ENCODE data around the gene RIF1.

Gene RIF1, protein sequence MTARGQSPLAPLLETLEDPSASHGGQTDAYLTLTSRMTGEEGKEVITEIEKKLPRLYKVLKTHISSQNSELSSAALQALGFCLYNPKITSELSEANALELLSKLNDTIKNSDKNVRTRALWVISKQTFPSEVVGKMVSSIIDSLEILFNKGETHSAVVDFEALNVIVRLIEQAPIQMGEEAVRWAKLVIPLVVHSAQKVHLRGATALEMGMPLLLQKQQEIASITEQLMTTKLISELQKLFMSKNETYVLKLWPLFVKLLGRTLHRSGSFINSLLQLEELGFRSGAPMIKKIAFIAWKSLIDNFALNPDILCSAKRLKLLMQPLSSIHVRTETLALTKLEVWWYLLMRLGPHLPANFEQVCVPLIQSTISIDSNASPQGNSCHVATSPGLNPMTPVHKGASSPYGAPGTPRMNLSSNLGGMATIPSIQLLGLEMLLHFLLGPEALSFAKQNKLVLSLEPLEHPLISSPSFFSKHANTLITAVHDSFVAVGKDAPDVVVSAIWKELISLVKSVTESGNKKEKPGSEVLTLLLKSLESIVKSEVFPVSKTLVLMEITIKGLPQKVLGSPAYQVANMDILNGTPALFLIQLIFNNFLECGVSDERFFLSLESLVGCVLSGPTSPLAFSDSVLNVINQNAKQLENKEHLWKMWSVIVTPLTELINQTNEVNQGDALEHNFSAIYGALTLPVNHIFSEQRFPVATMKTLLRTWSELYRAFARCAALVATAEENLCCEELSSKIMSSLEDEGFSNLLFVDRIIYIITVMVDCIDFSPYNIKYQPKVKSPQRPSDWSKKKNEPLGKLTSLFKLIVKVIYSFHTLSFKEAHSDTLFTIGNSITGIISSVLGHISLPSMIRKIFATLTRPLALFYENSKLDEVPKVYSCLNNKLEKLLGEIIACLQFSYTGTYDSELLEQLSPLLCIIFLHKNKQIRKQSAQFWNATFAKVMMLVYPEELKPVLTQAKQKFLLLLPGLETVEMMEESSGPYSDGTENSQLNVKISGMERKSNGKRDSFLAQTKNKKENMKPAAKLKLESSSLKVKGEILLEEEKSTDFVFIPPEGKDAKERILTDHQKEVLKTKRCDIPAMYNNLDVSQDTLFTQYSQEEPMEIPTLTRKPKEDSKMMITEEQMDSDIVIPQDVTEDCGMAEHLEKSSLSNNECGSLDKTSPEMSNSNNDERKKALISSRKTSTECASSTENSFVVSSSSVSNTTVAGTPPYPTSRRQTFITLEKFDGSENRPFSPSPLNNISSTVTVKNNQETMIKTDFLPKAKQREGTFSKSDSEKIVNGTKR (N-terminal part only)

GRCh38 chr2:151409601-151410484 is at the start of gene RIF1:
Gene RIF1 (plus strand): TSS chr2:151409902. CDS start chr2:151410424, 522 bp downstream.
- peak; percentile 92 for DNase-seq

DNA sequence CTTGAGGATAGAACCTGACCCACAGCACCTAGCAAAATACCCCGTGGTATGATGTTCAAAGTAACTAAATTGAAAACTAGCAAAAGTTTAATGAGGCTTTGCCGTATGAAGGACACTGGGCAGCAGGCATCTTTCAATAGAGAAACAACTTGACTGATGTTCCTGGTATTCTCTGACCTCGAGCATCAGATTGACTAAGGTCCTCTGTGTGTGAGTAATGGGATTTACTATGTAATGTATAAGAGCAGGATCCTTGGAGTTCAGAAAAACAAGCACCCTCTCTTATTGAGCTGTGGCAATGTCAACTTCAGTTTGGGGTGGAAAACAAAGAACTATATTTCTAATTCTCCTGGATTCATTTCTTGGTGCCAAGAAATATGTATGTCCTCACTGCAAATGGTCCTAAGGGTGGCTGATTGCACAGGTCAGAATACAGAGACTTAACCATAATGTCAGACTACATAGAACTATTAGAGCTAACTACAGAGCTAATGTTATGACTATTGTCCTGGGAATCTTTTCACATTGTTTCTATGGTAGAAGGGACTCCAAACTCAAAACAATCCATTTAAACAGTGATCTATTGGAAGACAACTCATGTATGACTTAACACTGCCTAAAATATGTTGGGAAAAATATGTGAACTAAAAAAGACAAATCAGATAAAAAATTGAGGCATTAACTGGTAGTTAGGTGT is 47.9 kb upstream of the RIF1 start:
- no peak for DNase-seq

- no peak for DNase-seq
These were observed 46.0 kb upstream of the RIF1 start for GRCh38 chr2:151363709-151364108.

DNA sequence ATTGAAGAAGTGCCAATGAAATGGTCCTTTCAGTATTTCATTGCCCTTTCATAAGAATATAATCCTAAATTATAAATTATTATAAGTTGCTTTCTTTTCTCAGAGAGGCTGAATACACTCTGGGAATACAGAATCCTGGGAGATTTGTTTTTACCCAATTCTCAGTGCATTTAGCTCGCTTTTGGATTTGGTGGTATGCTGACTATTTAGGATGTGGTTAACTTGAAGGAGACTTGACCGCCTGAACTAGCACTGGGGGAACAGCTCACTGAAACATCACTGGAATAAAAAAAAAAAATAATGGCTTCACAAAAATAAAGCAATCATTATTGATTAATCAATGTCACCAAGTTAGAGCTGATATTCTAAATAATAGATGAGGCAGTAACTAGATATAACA is 42.1 kb upstream of the RIF1 start:
- DNase-seq, result no peak

DNA sequence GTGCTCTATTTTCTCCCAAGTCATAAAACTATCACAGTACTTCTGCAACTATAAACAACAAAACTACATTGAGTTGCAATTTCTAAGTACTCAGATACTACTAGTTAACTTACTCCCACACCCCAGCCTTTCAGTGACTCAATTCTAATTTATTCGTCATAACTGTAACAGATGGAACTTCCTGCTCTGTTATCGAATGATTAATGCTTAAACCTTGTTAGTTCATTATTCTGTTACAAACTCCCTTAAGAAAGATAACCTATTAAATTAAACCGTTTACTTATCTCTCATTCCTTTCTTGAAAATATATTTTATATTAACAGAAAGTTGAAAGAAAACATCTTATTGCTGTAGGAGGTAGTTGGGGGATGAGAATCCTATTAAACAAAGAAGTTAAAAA is 35.3 kb upstream of the RIF1 start:
- no peak for DNase-seq

- no peak for DNase-seq
These were observed 30.5 kb upstream of the RIF1 start for GRCh38 chr2:151379169-151379568.

DNA sequence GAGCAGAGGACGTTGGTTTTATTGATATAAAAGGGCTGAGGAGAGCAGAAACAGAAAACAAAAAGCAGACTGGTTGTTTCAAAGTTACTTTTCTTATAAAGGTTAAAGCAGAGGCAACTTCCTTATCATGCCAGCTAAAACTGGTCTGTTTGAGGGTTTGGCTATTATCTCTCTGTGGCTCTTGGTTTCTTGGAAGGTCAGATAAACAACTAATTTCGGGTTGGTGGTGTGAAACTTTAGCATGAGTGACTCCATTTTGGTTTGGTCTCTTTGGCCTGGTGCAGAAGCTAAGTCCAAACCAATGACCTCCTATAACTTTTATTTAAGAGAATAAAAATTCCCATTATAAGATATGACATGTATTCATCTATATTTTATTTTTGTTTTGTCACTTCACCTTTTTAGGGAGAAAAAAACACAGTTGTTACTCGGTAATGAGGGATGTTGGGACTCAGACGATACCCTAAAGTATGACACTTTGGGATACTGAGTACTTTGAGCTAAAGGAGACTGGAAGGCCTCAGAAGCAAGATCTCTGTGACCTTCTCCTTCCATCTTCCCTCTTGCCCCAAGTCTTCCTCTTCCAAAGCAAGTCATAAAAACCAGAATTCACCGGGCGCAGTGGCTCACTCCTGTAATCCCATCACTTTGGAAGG is 29.0 kb upstream of the RIF1 start:
- no peak for DNase-seq

DNA sequence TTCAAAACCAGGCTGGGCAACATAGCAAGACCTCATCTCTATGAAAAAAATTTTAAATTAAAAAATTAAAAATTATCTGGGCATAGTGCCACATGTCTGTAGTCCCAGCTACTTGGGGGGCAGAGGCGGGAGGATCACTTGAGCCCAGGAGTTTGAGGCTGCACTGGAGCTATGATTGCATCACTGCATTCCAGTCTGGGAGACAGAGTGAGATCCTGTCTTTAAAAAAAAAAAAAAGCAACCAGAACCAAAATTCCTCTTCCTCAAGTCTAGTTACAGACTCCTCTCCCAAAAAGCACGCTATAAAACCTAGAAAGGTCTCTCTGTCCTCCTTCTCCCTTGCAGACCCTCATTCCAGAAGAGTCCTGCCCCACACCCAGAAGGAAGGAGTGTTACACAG is 28.4 kb upstream of the RIF1 start:
- no peak for DNase-seq

- no peak for DNase-seq
These were observed 21.7 kb upstream of the RIF1 start for GRCh38 chr2:151388011-151388410.

DNA sequence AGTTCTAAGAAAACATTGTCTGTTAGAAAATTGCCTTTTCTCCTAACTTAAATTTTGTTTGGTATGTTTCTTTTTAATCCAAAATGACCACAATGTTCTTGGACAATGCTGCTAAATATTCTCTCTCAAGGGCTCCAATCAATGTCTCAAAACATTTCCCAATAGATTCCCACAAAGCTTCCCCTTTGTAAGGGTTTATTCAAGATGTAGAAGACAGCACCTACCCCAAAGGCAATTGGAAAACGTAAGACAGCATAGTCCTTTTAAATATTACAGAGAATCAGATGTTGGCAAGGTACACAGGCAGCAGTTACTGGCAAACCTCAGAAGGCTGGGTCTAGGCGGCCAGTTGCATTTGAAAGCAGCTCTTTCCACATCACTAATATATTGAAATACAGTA is 18.3 kb upstream of the RIF1 start:
- no peak for DNase-seq

DNA sequence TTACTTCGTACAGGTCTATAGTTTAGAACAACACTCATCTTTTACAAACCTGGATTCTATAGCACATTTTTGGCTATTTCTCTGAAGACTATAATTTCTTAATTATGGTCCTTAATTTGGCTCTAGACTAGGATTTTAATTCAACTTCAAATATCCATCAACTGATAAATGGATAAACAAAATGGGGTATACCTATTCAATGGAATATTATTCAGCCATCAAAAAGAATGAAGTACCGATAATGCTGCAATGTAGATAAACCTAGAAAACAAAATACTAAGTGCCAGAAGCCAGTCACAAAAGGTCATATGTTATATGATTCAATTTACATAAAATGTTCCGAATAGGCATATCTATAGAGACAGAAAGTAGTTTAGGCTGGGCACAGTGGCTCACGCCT is 15.2 kb upstream of the RIF1 start:
- DNase-seq, result no peak

DNA sequence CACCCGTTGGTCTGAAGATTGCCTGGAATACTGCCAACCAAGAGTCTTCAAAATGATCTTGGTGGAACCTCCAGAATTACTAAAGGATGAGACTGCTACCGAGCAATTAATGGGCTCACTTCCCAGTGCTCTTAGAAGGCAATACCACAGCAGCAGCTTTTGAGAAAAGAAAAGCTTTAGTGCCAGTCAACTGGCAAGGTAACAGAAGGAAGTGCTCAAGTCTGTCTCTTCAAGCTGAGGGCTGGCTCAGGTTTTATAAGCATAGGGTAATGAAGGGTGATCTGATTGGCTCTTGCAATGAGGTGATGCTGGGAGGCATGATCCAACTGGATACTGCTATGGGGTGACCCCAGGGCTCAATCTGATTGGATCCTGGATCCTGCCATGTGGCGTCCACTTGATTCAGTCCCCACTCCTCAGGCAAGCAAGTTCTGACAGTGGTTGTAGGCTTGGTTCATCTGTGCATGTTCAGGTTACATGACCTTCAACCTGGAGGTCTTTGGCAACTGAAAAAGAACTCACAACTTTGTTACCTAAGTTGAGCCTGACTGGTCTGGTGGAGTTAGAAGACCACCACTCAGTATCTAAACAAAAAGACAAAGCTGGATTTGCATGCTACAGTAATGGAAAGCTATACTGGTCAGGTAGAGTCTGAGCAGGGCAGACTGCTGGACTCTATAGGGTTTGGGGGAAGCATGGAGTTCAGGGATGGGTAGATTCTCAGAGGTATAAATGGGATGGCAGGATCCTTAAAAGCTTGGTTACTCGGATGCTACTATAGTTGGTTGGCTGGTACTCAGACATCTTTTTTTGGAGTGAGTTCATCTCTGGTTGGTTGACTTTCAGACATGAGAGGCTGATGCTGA is 14.0 kb upstream of the RIF1 start:
- DNase-seq, result no peak

- no peak for DNase-seq
These were observed 9.7 kb upstream of the RIF1 start for GRCh38 chr2:151399981-151400380.

GRCh38 chr2:151401149-151401548 is 8.6 kb upstream of the RIF1 start:
- DNase-seq, result no peak

GRCh38 chr2:151403914-151404313 is 5.8 kb upstream of the RIF1 start:
- DNase-seq, result no peak

- no peak for DNase-seq
These were observed 4.3 kb upstream of the RIF1 start for GRCh38 chr2:151405376-151405775.

DNA sequence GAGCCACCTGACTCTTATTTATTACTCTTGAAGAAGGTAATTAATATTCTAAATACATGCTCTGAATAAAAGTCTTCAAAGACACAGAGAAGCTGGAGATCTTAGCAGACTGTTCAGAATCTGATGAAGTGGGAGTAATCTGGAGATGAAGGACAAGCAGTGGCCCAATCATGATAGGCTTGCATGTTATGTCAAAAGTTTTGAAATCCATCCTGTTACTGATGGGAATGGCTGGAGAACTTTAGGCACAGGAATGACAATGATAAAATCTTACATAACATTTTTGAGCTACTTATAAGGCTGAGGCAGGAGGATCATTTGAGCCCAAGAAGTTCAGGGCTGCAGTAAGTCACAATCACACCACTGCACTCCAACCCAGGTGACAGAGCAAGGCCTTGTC is 2.4 kb upstream of the RIF1 start:
- no peak for DNase-seq

DNA sequence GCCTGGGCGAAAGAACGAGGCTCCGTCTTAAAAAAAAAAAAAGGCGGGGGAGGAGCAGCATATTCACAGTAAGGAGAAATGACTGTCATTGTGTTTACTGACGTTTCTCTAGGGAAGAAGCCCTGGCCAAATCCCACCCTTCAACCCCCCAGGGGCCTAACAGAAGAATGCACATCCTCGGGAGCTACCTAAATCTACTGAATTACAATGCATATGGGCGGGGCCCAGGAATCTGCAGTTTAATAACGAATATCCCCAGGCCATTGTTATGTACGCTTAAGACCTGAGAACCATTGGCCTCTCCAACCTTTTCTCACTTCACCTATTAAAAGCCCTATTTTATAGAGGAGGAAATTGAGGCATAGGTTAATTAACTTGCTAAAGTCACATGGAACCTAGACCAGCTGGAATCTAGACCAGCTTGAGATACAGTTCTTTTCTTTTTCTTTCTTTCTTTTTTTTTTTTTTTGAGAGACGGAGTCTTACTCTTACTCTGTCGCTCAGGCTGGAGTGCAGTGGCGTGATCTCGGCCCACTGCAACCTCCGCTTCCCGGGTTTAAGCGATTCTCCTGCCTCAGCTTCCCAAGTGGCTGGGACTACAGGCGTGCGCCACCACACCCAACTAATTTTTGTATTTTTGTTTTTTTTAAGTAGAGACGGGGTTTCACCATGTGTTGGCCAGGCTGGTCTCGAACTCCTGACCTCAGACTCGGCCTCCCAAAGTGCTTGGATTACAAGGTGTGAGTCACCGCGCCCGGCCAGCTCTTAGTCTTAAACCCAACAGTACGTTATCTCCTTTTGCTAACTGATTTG is 708 bp upstream of the RIF1 start:
- no peak for DNase-seq

DNA sequence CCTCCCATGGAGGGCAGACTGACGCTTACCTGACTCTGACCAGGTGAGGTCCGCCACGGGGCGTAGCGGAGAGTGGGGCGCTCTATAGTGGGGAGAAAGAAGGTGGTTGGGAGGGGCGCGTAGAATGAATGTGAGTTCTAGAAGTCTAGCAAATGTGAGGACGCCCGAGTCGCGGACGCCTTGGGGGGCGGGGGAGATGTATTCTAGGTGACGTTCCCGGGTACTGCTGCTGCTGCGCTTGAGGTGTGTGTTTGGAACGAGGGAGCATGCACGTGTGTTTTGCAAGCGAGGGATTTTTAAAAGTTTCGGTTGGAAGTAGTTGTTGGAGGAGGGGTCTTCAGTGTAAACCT is 758 bp downstream of the RIF1 start:
- DNase-seq, result peak; percentile 62

All from NCI-H146 (cell line).